C4-2B (cell line): ENCODE data around the gene CSTPP1.

Source experiments
- H3K27ac ChIP-seq: fragments of 450-650 bp; 2 replicates; pipeline ENCODE4 v1.5.1; 2017
- ZFX ChIP-seq: fragments of 450-650 bp; IDR thresholded peaks from 2 replicates; pipeline ENCODE4 v1.6.1; 2017
- TF ChIP-seq, protein P1 (sequence below): fragments of 450-650 bp; conservative IDR thresholded peaks from 2 replicates; pipeline ENCODE4 v1.5.1; 2017; ENCODE audit warnings: mild to moderate bottlenecking

Gene CSTPP1

DNA sequence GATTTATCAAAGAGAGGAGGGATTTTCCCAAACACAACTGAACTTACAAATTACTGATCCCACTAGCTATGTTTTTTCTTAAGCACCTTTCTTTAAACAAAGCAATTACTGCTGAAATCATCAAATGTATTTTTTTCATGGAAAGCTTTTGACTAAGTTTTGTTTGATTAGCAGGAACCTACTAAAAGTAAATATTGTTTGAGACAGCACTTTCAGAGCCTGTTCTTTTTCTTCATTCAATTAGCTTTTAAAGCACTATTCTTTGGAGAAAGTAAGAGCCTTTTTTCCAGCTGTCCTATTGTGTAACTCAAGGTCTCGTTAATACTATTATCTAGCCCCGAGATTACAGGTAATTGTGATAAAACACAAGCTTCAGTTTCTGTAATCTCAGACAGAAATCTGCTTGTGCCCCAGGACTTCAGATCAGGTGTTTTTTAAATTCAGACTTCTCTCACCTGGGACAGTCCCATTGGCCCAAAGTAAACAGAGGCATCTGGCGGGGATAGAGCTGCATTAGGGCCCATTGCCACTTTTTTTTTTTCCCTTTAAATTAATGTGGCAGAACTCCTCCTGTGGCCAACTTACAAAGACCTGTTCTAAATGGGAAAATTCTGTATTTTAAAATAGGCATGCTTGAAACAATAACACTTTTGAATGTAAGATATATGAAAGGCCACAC is 11.0 kb downstream of the CSTPP1 start:
- TF ChIP-seq ZFX: no peak
- TF ChIP-seq, protein P1, sequence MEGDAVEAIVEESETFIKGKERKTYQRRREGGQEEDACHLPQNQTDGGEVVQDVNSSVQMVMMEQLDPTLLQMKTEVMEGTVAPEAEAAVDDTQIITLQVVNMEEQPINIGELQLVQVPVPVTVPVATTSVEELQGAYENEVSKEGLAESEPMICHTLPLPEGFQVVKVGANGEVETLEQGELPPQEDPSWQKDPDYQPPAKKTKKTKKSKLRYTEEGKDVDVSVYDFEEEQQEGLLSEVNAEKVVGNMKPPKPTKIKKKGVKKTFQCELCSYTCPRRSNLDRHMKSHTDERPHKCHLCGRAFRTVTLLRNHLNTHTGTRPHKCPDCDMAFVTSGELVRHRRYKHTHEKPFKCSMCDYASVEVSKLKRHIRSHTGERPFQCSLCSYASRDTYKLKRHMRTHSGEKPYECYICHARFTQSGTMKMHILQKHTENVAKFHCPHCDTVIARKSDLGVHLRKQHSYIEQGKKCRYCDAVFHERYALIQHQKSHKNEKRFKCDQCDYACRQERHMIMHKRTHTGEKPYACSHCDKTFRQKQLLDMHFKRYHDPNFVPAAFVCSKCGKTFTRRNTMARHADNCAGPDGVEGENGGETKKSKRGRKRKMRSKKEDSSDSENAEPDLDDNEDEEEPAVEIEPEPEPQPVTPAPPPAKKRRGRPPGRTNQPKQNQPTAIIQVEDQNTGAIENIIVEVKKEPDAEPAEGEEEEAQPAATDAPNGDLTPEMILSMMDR: no peak
- peak overlapping the region; percentile 12; the same call in 1 of the 2 replicates for H3K27ac ChIP-seq

DNA sequence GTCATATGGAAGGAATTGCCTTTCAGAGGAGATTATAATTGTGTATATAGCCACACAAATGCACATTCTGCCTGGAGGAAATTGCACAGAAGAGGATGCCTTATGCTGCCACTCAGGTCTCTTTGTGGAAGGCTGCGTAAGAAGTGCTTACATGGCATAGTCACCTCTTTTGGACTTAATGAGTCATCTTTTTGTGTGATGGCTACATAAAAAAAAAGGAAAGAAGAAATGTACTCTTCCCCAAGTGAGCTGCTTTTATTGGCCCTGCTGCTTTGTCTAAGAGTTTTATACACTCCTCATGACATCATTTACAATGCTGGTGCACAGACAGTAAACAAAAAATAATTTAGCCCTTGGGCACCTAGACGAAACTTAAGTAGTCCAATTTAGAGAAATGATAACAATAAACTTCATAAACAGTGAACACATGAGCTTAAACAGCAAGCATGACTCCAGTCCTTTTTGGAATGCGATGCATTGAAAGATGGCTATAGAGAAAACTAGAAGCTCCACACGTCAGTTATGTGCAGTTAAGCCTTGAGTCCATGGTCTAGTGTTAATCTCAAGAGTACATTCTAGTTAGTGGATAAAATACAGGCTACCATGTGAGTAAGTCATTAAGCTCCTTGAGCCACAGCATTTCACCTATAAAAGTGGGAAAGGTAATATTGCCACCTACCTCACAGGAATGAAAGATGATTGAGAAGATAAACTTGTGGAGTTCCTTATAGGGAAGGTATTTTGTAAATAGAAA is 12.0 kb downstream of the CSTPP1 start:
- no peak for TF ChIP-seq ZFX
- TF ChIP-seq, protein P1: no peak
- peak overlapping the region; percentile 12; the same call in 1 of the 2 replicates for H3K27ac ChIP-seq

GRCh38 chr11:46949297-46949696 is 12.7 kb downstream of the CSTPP1 start:
- H3K27ac ChIP-seq: no peak overlapping the region
- no peak for TF ChIP-seq ZFX
- TF ChIP-seq, protein P1: no peak

DNA sequence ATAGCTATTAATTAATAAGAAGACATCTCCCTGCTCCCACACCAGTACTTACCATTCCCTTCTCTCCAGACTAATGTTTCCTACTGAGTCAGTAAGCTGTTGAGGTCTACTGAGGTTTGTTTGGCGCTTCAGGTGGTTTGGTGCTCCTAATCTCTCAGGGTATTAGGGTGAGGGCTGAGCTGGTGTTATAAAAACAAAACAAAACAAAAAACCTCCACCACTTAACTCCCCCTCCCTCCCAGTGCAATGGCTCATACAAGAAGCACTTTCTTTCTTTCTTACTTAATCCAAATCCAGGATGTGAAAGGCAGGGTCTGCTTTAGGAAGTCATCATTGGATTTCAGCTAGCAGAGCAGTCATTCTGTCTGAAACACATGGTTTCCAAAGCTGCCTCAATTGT is 15.3 kb downstream of the CSTPP1 start:
- H3K27ac ChIP-seq: no peak overlapping the region
- no peak for TF ChIP-seq ZFX
- TF ChIP-seq, protein P1: no peak

GRCh38 chr11:46952553-46952952 is 16.0 kb downstream of the CSTPP1 start:
- TF ChIP-seq, protein P1: no peak
- TF ChIP-seq ZFX: no peak
- no peak overlapping the region for H3K27ac ChIP-seq

GRCh38 chr11:46953093-46953492 is 16.5 kb downstream of the CSTPP1 start:
- H3K27ac ChIP-seq: no peak overlapping the region
- TF ChIP-seq, protein P1: no peak
- no peak for TF ChIP-seq ZFX

DNA sequence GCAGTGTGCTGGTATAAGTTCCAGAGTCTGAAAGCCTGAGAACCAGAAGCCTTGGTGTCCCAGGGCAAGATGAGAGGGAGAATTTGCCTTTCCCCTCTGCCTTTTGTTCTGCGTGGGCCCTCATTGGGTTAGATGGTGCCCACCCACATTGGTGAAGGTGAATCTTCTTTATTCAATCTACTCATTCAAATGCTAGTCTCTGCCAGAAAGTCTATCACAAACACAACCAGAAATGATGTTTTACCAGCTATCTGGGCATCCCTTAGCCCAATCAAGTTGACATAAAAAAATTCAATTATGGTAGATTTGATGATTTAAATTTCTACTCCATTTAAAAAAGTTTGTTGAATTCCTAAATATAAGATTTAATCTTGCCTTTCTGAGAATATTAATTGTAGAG is 22.2 kb downstream of the CSTPP1 start:
- no peak overlapping the region for H3K27ac ChIP-seq
- no peak for TF ChIP-seq ZFX
- TF ChIP-seq, protein P1: no peak
